Tibial nerve (tissue), 4 donors: ENCODE results near the gene SPTAN1.

Source experiments
- EP300 ChIP-seq, 2 donors: sonication (generic); formaldehyde crosslinking; IDR thresholded peaks; one replicate each; pipeline ENCODE4 v1.6.1; 2017; ENCODE audit warnings: antibody characterized with exemption in 2 of 2, mild to moderate bottlenecking in 1 of 2
- POLR2A ChIP-seq, 2 donors: fragments of 450-650 bp; IDR thresholded peaks; one replicate each; pipeline ENCODE4 v1.6.1; 2017; ENCODE audit warnings: antibody characterized with exemption in 2 of 2, mild to moderate bottlenecking in 2 of 2, moderate library complexity in 2 of 2
- TF ChIP-seq, protein P1 (sequence below), 5 experiments: fragments of 200-600 bp in 3 of 5; fragments of 450-650 bp in 2 of 5; sonication (generic) in 3 of 5; IDR thresholded peaks; one replicate each; pipeline ENCODE4 v1.5.1; 2016 to 2019; ENCODE audit warnings: antibody characterized with exemption in 5 of 5, mild to moderate bottlenecking in 3 of 5, moderate library complexity in 2 of 5

DNA sequence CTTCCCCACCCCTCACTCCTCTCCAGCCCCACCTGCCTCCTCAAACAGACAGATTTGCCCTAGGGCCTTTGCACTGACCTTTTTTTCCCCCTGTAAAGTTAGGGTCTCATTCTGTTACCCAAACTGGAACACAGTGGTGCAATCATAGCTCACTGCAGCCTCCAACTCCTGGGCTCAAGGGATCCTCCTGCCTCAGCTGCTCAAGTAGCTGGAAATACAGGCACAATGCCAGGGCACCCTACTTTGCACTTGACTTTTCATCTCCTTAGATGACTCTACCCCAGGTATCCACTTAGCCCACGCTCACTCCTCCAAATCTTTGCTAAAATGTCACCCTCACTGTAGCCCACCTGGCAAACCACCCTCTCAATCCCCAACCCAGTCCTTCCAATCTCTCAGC lies 102.1 kb downstream of the SPTAN1 start:
- TF ChIP-seq POLR2A (IDR thresholded peaks at IDR 0.05): no peak
- TF ChIP-seq, protein P1, sequence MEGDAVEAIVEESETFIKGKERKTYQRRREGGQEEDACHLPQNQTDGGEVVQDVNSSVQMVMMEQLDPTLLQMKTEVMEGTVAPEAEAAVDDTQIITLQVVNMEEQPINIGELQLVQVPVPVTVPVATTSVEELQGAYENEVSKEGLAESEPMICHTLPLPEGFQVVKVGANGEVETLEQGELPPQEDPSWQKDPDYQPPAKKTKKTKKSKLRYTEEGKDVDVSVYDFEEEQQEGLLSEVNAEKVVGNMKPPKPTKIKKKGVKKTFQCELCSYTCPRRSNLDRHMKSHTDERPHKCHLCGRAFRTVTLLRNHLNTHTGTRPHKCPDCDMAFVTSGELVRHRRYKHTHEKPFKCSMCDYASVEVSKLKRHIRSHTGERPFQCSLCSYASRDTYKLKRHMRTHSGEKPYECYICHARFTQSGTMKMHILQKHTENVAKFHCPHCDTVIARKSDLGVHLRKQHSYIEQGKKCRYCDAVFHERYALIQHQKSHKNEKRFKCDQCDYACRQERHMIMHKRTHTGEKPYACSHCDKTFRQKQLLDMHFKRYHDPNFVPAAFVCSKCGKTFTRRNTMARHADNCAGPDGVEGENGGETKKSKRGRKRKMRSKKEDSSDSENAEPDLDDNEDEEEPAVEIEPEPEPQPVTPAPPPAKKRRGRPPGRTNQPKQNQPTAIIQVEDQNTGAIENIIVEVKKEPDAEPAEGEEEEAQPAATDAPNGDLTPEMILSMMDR (IDR thresholded peaks at IDR 0.05): no peak
- no peak for TF ChIP-seq EP300 (IDR thresholded peaks at IDR 0.05)
